BLaER1 (cell line): ENCODE measurements around the gene KRTAP10-9.

Experiments used
- H3K27ac ChIP-seq: shearing (Covaris generic); formaldehyde crosslinking; 2 replicates; pipeline ENCODE4 v1.8.1; 2022
- H3K27me3 ChIP-seq: shearing (Covaris generic); formaldehyde crosslinking; 2 replicates; pipeline ENCODE4 v1.8.1; 2022
- H3K36me3 ChIP-seq: shearing (Covaris generic); formaldehyde crosslinking; 2 replicates; pipeline ENCODE4 v1.8.1; 2022
- H3K4me1 ChIP-seq: shearing (Covaris generic); formaldehyde crosslinking; 2 replicates; pipeline ENCODE4 v1.8.1; 2022
- H3K4me2 ChIP-seq: shearing (Covaris generic); formaldehyde crosslinking; 2 replicates; pipeline ENCODE4 v1.8.1; 2022
- H3K4me3 ChIP-seq: shearing (Covaris generic); formaldehyde crosslinking; 2 replicates; pipeline ENCODE4 v1.8.1; 2022
- H3K9ac ChIP-seq: shearing (Covaris generic); formaldehyde crosslinking; 2 replicates; pipeline ENCODE4 v1.8.1; 2022
- H3K9me3 ChIP-seq: shearing (Covaris generic); formaldehyde crosslinking; 2 replicates; pipeline ENCODE4 v1.8.1; 2022
- H4K20me1 ChIP-seq: shearing (Covaris generic); formaldehyde crosslinking; 2 replicates; pipeline ENCODE4 v1.8.1; 2022
- Cebpa-rat ChIP-seq: shearing (Covaris generic); IDR thresholded peaks from 2 replicates; pipeline ENCODE4 v1.8.1; 2022

Gene KRTAP10-9

GRCh38 chr21:44664691-44665090 is 37.8 kb downstream of the KRTAP10-9 start:
- Histone ChIP-seq H3K4me1 (no peaks in the 10 kb centered on the region), H4K20me1 (no peaks in the 10 kb centered on the region), H3K9me3 (peaks cover 20% of the 10 kb centered on the region), H3K9ac (no peak overlapping the region), H3K27ac (no peak overlapping the region), H3K36me3 (no peaks in the 10 kb centered on the region), H3K27me3 (no peaks in the 10 kb centered on the region), H3K4me3 (no peak overlapping the region), H3K4me2 (no peak overlapping the region)
- no peak for TF ChIP-seq Cebpa-rat

- no peak within 1 kb of the TSS for H3K9ac ChIP-seq
- no peak for TF ChIP-seq Cebpa-rat
- no peak within 1 kb of the TSS for H3K27ac ChIP-seq
- H3K36me3 ChIP-seq, result no peaks in the 10 kb centered on the region
- H3K9me3 ChIP-seq, result peaks cover 39% of the 10 kb centered on the region
- H3K4me3 ChIP-seq, result no peak within 1 kb of the TSS
- no peaks in the 10 kb centered on the region for H3K4me1 ChIP-seq
- H3K27me3 ChIP-seq, result no peaks in the 10 kb centered on the region
- H4K20me1 ChIP-seq, result no peaks in the 10 kb centered on the region
- no peak within 1 kb of the TSS for H3K4me2 ChIP-seq
These were observed 39.8 kb downstream of the KRTAP10-9 start, which contains the start of gene KRTAP12-2 for GRCh38 chr21:44666401-44667320. TSS of gene KRTAP12-2 (minus strand) at chr21:44666927. CDS start at chr21:44666886, 41 bp downstream.

- TF ChIP-seq Cebpa-rat, result no peak
- H3K36me3 ChIP-seq, result no peaks in the 10 kb centered on the region
- no peak overlapping the region for H3K4me2 ChIP-seq
- H3K9me3 ChIP-seq, result peaks cover 47% of the 10 kb centered on the region
- no peaks in the 10 kb centered on the region for H3K4me1 ChIP-seq
- no peaks in the 10 kb centered on the region for H4K20me1 ChIP-seq
- H3K4me3 ChIP-seq, result no peak overlapping the region
- H3K27ac ChIP-seq, result no peak overlapping the region
- no peak overlapping the region for H3K9ac ChIP-seq
- no peaks in the 10 kb centered on the region for H3K27me3 ChIP-seq
These were observed 40.7 kb downstream of the KRTAP10-9 start for GRCh38 chr21:44667612-44668011.

GRCh38 chr21:44670642-44671432 is 43.9 kb downstream of the KRTAP10-9 start:
- Histone ChIP-seq H3K36me3 (no peaks in the 10 kb centered on the region), H3K4me3 (no peak overlapping the region), H3K4me2 (no peak overlapping the region), H3K9me3 (peaks cover 61% of the 10 kb centered on the region), H4K20me1 (no peaks in the 10 kb centered on the region), H3K9ac (no peak overlapping the region), H3K4me1 (no peaks in the 10 kb centered on the region), H3K27ac (no peak overlapping the region), H3K27me3 (no peaks in the 10 kb centered on the region)
- TF ChIP-seq Cebpa-rat, result no peak

GRCh38 chr21:44671911-44672310 is 45.0 kb downstream of the KRTAP10-9 start:
- H3K9me3 ChIP-seq, result peaks cover 63% of the 10 kb centered on the region
- no peak overlapping the region for H3K4me2 ChIP-seq
- no peak for TF ChIP-seq Cebpa-rat
- no peaks in the 10 kb centered on the region for H3K4me1 ChIP-seq
- no peak overlapping the region for H3K4me3 ChIP-seq
- no peaks in the 10 kb centered on the region for H3K27me3 ChIP-seq
- H3K9ac ChIP-seq, result no peak overlapping the region
- H4K20me1 ChIP-seq, result no peaks in the 10 kb centered on the region
- no peaks in the 10 kb centered on the region for H3K36me3 ChIP-seq
- no peak overlapping the region for H3K27ac ChIP-seq

GRCh38 chr21:44677881-44678280 is 51.0 kb downstream of the KRTAP10-9 start:
- no peaks in the 10 kb centered on the region for H4K20me1 ChIP-seq
- H3K4me2 ChIP-seq, result no peak overlapping the region
- peaks cover 17% of the 10 kb centered on the region for H3K9me3 ChIP-seq
- no peak overlapping the region for H3K9ac ChIP-seq
- H3K27me3 ChIP-seq, result no peaks in the 10 kb centered on the region
- TF ChIP-seq Cebpa-rat, result no peak
- H3K4me1 ChIP-seq, result no peaks in the 10 kb centered on the region
- no peaks in the 10 kb centered on the region for H3K36me3 ChIP-seq
- no peak overlapping the region for H3K27ac ChIP-seq
- no peak overlapping the region for H3K4me3 ChIP-seq
